GM18502 (cell line): Measurements from ENCODE around the gene PGA3.
"Not testable (repeated sequence)": the region's sequence is repeated elsewhere in the genome, so short reads cannot be mapped to it uniquely, and the experiment has no call there.

Source experiments
- ATAC-seq: cut with Tn5 transposase; IDR thresholded peaks from one replicate; pipeline ENCODE4 v1.9.1; 2021; ENCODE audit warnings: mild to moderate bottlenecking; ENCODE audit not compliant: unreplicated experiment, poor library complexity

The PGA3 gene

DNA sequence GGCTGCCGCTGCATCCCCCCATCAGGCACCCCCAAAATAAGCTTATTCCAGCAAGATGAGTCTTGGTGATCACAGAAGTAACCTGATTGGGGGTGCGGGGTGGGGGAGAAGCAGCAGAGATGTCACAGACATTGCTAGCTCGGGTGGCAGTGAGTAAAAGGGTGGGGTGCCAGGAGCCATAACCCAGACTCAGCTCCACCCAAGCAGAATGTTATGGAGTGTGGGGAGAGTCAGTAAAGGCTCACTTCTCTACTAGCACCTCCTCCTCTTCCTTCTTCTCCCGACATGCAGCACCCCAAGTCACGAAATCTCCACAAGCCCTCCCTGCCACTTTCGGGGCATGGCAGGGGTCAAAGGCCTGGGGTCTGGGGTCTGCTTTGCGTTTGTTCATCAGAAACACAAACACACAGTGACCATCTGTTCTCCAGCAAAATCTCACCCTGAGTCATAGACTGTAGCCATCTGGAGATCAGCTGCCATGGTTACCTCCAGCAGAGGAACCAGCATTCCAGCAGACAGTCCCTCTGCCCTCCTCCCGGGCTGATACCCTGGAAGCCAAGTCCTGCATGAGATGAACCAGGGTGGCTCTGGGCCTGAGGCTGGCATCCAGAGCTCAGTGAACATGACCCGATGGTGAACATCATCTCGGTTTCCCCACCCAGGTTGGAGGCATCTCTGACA is 42.1 kb downstream of the PGA3 start:
- ATAC-seq, result not testable (repeated sequence)

DNA sequence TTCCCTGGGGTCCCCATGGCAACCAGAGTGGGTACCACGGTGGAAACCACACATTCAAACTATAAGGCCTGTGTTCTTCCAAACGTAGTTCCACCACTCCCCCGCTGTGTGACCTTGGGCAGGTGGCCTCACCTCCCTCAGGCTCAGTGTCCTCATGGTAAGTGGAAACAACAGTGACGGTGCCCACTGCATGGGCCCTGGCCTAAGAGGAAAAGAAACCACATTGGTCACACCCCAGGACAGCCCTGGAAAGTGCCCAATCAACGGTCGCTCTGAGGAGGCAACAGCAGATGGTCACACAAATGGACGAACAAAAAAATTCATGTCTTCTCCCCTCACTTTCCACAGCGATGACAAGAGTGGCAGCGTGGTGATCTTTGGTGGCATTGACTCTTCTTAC is 44.8 kb downstream of the PGA3 start:
- not testable (repeated sequence) for ATAC-seq

DNA sequence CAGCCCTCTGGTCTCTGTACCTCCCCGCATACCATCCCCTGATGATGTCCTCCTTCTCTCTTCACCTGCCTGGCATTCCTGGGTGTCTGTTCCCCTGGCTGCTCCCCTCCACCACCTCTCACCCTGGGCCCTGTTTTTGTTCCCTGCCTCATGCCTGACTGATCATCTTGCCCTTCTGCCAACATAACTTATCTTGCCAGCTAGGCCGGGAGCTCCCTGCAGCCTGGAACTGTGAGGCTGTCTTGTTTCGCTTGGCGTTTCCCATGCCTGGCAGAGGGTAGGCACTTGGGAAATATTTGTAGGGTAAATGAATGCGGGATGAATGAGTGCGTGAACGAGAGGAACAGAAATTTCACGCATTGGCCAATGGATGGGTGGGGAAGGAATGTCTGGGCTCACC is 45.9 kb downstream of the PGA3 start:
- ATAC-seq, result not testable (repeated sequence)

DNA sequence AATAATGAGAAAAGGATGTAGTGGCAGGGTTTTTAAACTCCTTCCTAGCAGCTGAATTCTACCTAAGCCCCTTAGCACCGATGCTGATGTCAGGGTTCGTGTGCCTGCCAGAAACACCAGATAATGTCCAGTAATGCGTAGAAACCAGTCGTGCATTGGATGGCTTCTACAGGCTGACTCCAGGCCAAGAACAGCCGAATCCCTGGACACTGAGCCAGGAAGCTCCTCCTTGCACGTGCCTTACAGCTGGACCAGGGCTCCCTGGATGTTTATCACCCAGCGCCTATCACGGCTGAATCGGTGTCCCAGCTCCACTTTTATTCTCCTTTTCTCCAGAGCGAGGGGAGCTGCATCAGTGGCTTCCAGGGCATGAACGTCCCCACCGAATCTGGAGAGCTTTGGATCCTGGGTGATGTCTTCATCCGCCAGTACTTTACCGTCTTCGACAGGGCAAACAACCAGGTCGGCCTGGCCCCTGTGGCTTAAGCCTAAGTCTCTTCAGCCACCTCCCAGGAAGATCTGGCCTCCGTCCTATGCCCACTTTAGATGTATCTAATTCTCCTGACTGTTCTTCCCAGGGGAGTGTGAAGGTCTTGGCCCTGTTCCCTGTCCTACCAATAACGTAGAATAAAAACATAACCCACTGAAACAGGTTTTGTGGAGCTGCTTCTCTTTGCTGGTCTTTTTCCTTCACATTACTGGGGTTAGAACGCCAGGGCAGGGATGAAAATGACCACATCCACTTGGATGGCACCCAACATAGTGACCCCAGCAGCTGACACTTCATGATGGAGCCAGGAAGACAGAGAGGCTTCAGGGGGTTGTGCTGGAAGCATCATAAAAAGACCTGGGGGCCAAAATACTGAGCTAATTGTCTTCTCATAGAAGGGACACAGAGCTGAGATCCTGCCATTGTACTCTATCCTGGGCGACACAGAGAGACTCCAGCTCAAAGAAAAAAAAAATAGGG is 47.8 kb downstream of the PGA3 start:
- ATAC-seq, result not testable (repeated sequence)

DNA sequence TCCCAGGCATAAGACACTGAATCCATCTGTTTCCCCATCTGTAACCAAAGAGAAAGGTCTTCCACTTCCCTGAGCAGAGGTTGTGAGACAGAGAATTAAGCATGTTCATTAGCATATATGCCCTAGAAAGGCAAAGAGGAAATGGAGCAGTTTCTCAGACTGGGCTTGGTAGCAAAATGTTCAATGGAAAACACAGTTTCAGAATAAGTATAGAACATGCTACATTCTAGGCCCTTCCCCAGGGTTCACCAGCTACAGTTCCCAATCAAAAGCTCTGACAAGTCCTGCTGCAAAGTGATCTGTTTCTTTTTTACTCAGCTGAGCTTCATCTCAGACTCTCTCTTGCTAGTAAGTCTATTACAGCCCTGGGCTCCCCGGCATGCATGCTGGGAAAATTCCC is 49.0 kb downstream of the PGA3 start:
- ATAC-seq, result not testable (repeated sequence)

DNA sequence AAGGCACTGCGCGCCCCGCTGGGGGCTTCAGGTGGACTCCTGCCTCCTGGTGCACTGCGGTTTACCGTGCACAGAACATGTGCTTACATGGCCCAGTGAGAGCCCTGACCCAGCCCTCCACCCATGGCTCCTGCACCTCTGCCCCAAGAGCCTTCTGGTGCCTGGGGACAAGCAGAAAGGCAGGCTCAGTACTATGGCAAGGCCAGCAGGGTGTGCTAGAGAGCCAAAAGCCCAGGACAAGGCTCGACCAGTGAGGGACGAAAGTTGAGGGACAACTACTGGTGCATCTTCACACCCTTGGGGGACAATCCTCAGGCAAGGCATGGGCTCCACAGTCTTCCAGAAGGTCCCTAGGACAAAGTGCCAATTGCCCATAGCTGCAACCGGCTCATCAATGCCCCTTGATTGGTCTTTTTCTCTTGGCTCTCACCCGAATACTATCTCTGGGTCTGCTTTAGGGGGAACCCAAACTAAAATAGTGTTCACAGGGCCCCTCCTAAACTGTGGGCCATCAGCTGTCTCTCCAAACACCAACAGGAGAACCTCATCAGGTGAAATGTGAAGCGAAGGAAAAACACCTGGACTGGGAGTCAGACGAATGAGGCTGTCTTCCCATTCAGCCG is 51.2 kb downstream of the PGA3 start:
- peak; percentile 57 for ATAC-seq

DNA sequence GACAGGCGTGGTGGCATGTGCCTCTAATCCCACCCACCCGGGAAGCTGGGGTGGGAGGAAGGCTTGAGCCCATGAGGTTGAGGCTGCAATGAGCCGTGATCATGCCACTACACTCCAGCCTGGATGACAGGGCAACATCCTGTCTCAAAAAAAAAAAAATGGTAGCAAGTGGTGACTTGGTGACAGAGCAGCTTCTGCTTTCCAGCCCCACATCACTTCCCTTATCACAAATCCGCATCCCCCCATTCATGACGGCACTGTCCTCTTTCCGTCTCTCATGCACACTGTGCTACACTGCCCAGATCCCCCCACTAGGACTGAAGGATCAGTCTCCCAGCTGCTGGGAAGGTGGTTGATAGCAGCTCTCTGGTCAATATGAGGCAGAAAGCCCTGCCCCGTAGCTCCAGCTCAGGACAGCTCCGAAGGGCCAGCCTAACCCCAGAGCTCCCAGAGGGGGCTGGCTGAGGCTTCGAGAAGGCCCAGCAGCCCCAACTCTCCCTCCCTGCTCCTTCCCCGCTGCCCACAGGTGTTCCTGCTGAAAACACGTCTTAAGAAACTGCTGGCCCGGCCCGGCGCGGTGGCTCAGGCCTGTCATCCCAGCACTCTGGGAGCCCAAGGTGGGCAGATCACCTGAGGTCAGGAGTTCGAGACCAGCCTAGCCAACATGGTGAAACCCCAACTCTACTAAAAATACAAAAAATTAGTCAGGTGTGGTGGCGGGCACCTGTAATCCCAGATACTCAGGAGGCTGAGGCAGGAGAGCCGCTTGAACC is 53.6 kb downstream of the PGA3 start:
- no peak for ATAC-seq

DNA sequence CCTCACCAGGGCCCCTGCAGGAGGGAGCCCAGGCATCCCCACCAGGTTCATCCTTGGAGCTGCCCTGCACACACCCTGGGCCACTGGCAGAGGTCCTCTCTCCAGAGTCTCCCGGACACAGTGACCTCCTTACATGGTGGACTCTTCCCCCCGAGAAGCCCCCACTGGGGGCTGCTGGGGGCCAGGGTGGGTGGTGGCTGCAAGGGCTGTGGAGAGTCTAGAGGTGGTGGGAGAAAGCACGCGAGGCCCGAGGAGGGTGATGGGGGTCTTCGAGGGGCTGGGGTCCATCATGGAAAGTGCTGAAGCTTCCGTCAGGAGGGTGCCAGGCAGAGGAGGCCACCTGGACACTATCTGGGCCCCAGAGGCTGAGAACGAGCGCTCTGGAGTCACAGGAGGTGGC is 55.2 kb downstream of the PGA3 start:
- ATAC-seq, result no peak

DNA sequence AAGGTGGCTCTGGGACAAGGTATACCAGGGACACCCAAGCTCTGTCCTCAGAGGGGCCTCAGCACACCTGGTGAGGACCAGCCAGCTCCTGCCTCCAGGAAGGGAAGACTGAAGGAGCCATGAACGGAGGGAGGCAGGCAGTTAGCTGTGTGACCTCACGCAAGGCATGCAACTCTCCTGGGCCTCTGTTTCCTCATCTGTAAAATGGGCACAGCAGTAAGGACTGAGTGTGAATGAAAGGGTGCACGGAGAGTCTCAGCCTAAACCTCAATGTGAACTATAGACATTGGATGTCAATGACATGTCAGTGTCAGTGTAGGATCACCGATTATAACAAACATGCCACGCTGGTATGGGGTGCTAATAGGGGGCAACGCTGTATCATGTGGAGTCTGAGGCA is 56.0 kb downstream of the PGA3 start:
- ATAC-seq, result no peak
